Measurements from ENCODE around the gene IDUA.

Gene IDUA

GRCh38 chr4:955931-956381 is 30.9 kb upstream of the IDUA start:
- no peak for DNase-seq (ENCODE audit: low read depth in 1 of 2, low spot score in 1 of 2)

GRCh38 chr4:956531-957230 is 30.2 kb upstream of the IDUA start:
- DNase-seq (ENCODE audit: low read depth in 1 of 2, low spot score in 1 of 2), result no peak

- no peak for DNase-seq (ENCODE audit: low read depth in 1 of 2, low spot score in 1 of 2)
These were observed 29.6 kb upstream of the IDUA start for GRCh38 chr4:957231-957580.

- no peak for DNase-seq (ENCODE audit: low read depth in 1 of 2, low spot score in 1 of 2)
These were observed 29.1 kb upstream of the IDUA start for GRCh38 chr4:957581-958313.

- no peak for DNase-seq (ENCODE audit: low read depth in 1 of 2, low spot score in 1 of 2)
These were observed 28.6 kb upstream of the IDUA start for GRCh38 chr4:958314-958665.

- DNase-seq (ENCODE audit: low read depth in 1 of 2, low spot score in 1 of 2), result no peak
These were observed 28.0 kb upstream of the IDUA start for GRCh38 chr4:958696-959337.

- no peak for DNase-seq (ENCODE audit: low read depth in 1 of 2, low spot score in 1 of 2)
These were observed 27.3 kb upstream of the IDUA start for GRCh38 chr4:959338-960139.

GRCh38 chr4:960140-960635 is 26.7 kb upstream of the IDUA start:
- no peak for DNase-seq (ENCODE audit: low read depth in 1 of 2, low spot score in 1 of 2)

- no peak for DNase-seq (ENCODE audit: low read depth in 1 of 2, low spot score in 1 of 2)
These were observed 26.1 kb upstream of the IDUA start for GRCh38 chr4:960636-961350.

- DNase-seq (ENCODE audit: low read depth in 1 of 2, low spot score in 1 of 2), result no peak
These were observed 25.3 kb upstream of the IDUA start for GRCh38 chr4:961351-962230.

GRCh38 chr4:962231-963208 is 24.3 kb upstream of the IDUA start:
- no peak for DNase-seq (ENCODE audit: low read depth in 1 of 2, low spot score in 1 of 2)

- no peak for DNase-seq (ENCODE audit: low read depth in 1 of 2, low spot score in 1 of 2)
These were observed 23.3 kb upstream of the IDUA start for GRCh38 chr4:963276-964225.

GRCh38 chr4:964346-965025 is 22.4 kb upstream of the IDUA start:
- no peak for DNase-seq (ENCODE audit: low read depth in 1 of 2, low spot score in 1 of 2)

- DNase-seq (ENCODE audit: low read depth in 1 of 2, low spot score in 1 of 2), result no peak
These were observed 21.6 kb upstream of the IDUA start for GRCh38 chr4:965048-965765.

- no peak for DNase-seq (ENCODE audit: low read depth in 1 of 2, low spot score in 1 of 2)
These were observed 21.1 kb upstream of the IDUA start for GRCh38 chr4:965766-966134.

Measured in activated T-helper 1 cell treated with anti-CD3 and anti-CD28 coated beads, Interleukin-2, amount 50 U/mL, for 16 hours (primary cell).